ENCODE data around the gene MAGI2.

GRCh38 chr7:78267141-78267540 is 1186.3 kb downstream of the MAGI2 start:
- TF ChIP-seq CTCF (IDR thresholded peaks at IDR 0.05) (no peak), POLR2AphosphoS5 (IDR thresholded peaks at IDR 0.05) (no peak), POLR2A (IDR thresholded peaks at IDR 0.05) (no peak)

Measured in breast epithelium (tissue), 3 donors.